Panc1 (cell line): ENCODE data around the gene DLGAP4. TPM values are rescaled to one million over a fixed set of nuclear protein-coding genes. Genes with fewer than 3 reads are reported as not detected.

ENCODE experiments used
- ATAC-seq: fragments of 200-7000 bp; cut with Tn5 transposase; 2 replicates; pipeline ENCODE4 v1.9.1; 2020; ENCODE audit warnings: mild to moderate bottlenecking, moderate library complexity
- BruUV-seq: library from RNA; stranded (reverse); fragments of 400-500 nt; replicated peaks from 2 replicates; lab custom pipeline; 2021; lab: Mats Ljungman, UMichigan
- CTCF ChIA-PET: fragments of 300-600 bp; sonication (Branson Sonifier 250); formaldehyde crosslinking; loops from one replicate; lab custom pipeline; 2022; ENCODE audit warnings: antibody characterized with exemption; lab: Charles Lee
- POLR2A ChIA-PET: fragments of 300-600 bp; sonication (Branson Sonifier 250); formaldehyde crosslinking; loops from one replicate; lab custom pipeline; 2022; ENCODE audit warnings: antibody characterized with exemption; lab: Charles Lee
- DNase-seq: peaks from one replicate; pipeline ENCODE4 v3.0.0-alpha.2; 2010; ENCODE audit warnings: low read depth, low spot score
- H3K27ac ChIP-seq: 2 replicates; pipeline ENCODE4 v1.5.1; 2011; ENCODE audit warnings: mild to moderate bottlenecking, low read length, inconsistent platforms
- H3K27me3 ChIP-seq: fragments of 200-500 bp; sonication (Bioruptor generic); 2 replicates; pipeline ENCODE4 v1.6.0; 2014; ENCODE audit warnings: low read length, inconsistent platforms; ENCODE audit not compliant: control insufficient read depth, insufficient read depth
- H3K36me3 ChIP-seq: fragments of 200-500 bp; sonication (Bioruptor generic); 2 replicates; pipeline ENCODE4 v1.5.1; 2014; ENCODE audit warnings: inconsistent platforms, mild to moderate bottlenecking, low read length, moderate library complexity; ENCODE audit not compliant: control insufficient read depth, insufficient read depth
- H3K4me1 ChIP-seq: 2 replicates; pipeline ENCODE4 v1.5.1; 2011; ENCODE audit warnings: inconsistent platforms, mild to moderate bottlenecking, low read length, moderate library complexity; ENCODE audit not compliant: control insufficient read depth, insufficient read depth
- H3K4me3 ChIP-seq, 2 experiments: 2 replicates each; pipeline ENCODE4 v1.5.1; 2011 to 2012; ENCODE audit warnings: low read depth in 2 of 2, low read length in 2 of 2, mild to moderate bottlenecking in 2 of 2, inconsistent platforms in 1 of 2, moderate library complexity in 1 of 2
- H3K9me3 ChIP-seq: fragments of 200-500 bp; sonication (Bioruptor generic); 2 replicates; pipeline ENCODE4 v1.5.1; 2014; ENCODE audit warnings: low read depth, mild to moderate bottlenecking, inconsistent platforms, low read length, moderate library complexity; ENCODE audit not compliant: control insufficient read depth, insufficient read depth
- POLR2AphosphoS5 ChIP-seq: IDR thresholded peaks from 2 replicates; pipeline ENCODE4 v1.6.1; 2012; ENCODE audit warnings: mild to moderate bottlenecking, low read depth, low read length, moderate library complexity
- SIN3A ChIP-seq: IDR thresholded peaks from 2 replicates; pipeline ENCODE4 v1.6.1; 2012; ENCODE audit warnings: low read depth, mild to moderate bottlenecking, low read length, moderate library complexity, borderline replicate concordance; ENCODE audit not compliant: insufficient read depth
- TCF7L2 ChIP-seq: IDR thresholded peaks from 2 replicates; pipeline ENCODE4 v1.6.1; 2011; ENCODE audit warnings: mild to moderate bottlenecking, low read depth, low read length, inconsistent platforms
- in situ Hi-C: cut with HindIII; loops from 2 replicates; pipeline ENCODE4 v1.10.0; 2016; ENCODE audit warnings: low sequenced_read_pairs, low pct_unique_long_range_greater_than_20kb
- intact Hi-C: fragments of 100-400 bp; cut with micrococcal nuclease; formaldehyde crosslinking; loops from one replicate; pipeline ENCODE4 v1.10.0; 2022; ENCODE audit not compliant: unreplicated experiment
- total RNA-seq: library from RNA; stranded (reverse); gene quantifications from one replicate; pipeline ENCODE4 v1.2.1, GENCODE V29; 2021; ENCODE audit not compliant: unreplicated experiment
- TF ChIP-seq, protein P1 (sequence below): fragments of 450-650 bp; IDR thresholded peaks from 2 replicates; pipeline ENCODE4 v1.5.1; 2017; ENCODE audit warnings: mild to moderate bottlenecking
- TF ChIP-seq, protein P2 (sequence below), 2 experiments: IDR thresholded peaks; 2 replicates each; pipeline ENCODE4 v1.6.1; 2011 to 2012; ENCODE audit warnings: low read depth in 2 of 2, control low read depth in 1 of 2, low read length in 1 of 2, mild to moderate bottlenecking in 1 of 2, moderate library complexity in 1 of 2; ENCODE audit not compliant: insufficient read depth in 1 of 2

Gene DLGAP4
- total RNA-seq, 1 experiment from 2014 or later: 52.5 TPM

DNA sequence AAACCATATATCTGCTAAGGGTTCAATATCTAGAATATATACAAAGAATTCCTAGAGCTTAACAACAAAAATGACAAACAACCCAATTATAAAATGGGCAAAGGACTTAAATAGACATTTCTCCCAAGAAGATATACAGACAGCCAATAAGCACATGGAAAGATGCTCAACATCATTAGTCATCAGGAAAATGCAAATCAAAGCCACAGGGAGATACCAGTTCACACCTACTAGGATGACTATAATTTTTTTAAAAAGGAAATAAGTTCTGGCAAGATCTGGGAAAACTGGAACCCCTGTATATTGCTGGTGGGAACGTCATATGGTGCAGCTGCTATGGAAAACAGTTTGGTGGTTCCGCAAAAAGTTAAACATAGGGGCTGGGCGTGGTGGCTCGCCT, 119.0 kb downstream of the DLGAP4 start:
- in situ Hi-C loops (no loop called here), intact Hi-C loops (no loop called here)
- Histone ChIP-seq H3K4me1 (no peaks in the 10 kb centered on the region), H3K27ac (no peak overlapping the region), H3K27me3 (no peaks in the 10 kb centered on the region), H3K36me3 (no peaks in the 10 kb centered on the region), H3K4me3 (no peak overlapping the region), H3K9me3 (no peaks in the 10 kb centered on the region)
- CTCF ChIA-PET: no interaction called here
- no peak for TF ChIP-seq POLR2AphosphoS5
- DNase-seq (no peak), ATAC-seq (no peak)
- no TSS peak for BruUV-seq
- POLR2A ChIA-PET: no interaction called here

DNA sequence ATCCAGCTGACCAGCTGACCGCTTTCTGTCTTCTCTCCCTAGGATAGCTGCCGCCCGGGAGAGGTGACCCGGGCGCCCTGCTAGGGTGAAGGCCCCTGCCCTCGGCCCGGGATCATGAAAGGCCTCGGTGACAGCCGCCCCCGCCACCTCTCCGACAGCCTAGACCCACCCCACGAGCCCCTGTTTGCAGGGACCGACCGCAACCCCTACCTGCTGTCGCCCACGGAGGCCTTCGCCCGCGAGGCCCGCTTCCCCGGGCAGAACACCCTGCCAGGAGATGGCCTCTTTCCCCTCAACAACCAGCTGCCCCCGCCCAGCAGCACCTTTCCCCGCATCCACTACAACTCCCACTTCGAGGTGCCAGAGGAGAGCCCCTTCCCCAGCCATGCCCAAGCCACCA, 125.5 kb downstream of the DLGAP4 start:
- TF ChIP-seq POLR2AphosphoS5 (no peak), SIN3A (no peak), TCF7L2 (no peak)
- TF ChIP-seq, protein P1, sequence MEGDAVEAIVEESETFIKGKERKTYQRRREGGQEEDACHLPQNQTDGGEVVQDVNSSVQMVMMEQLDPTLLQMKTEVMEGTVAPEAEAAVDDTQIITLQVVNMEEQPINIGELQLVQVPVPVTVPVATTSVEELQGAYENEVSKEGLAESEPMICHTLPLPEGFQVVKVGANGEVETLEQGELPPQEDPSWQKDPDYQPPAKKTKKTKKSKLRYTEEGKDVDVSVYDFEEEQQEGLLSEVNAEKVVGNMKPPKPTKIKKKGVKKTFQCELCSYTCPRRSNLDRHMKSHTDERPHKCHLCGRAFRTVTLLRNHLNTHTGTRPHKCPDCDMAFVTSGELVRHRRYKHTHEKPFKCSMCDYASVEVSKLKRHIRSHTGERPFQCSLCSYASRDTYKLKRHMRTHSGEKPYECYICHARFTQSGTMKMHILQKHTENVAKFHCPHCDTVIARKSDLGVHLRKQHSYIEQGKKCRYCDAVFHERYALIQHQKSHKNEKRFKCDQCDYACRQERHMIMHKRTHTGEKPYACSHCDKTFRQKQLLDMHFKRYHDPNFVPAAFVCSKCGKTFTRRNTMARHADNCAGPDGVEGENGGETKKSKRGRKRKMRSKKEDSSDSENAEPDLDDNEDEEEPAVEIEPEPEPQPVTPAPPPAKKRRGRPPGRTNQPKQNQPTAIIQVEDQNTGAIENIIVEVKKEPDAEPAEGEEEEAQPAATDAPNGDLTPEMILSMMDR: no peak
- TF ChIP-seq, protein P2, sequence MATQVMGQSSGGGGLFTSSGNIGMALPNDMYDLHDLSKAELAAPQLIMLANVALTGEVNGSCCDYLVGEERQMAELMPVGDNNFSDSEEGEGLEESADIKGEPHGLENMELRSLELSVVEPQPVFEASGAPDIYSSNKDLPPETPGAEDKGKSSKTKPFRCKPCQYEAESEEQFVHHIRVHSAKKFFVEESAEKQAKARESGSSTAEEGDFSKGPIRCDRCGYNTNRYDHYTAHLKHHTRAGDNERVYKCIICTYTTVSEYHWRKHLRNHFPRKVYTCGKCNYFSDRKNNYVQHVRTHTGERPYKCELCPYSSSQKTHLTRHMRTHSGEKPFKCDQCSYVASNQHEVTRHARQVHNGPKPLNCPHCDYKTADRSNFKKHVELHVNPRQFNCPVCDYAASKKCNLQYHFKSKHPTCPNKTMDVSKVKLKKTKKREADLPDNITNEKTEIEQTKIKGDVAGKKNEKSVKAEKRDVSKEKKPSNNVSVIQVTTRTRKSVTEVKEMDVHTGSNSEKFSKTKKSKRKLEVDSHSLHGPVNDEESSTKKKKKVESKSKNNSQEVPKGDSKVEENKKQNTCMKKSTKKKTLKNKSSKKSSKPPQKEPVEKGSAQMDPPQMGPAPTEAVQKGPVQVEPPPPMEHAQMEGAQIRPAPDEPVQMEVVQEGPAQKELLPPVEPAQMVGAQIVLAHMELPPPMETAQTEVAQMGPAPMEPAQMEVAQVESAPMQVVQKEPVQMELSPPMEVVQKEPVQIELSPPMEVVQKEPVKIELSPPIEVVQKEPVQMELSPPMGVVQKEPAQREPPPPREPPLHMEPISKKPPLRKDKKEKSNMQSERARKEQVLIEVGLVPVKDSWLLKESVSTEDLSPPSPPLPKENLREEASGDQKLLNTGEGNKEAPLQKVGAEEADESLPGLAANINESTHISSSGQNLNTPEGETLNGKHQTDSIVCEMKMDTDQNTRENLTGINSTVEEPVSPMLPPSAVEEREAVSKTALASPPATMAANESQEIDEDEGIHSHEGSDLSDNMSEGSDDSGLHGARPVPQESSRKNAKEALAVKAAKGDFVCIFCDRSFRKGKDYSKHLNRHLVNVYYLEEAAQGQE (IDR thresholded peaks at IDR 0.05; ENCODE audit: insufficient read depth in 1 of 2, low read depth in 2 of 2, low read length in 1 of 2): no peak
- in situ Hi-C loops: no loop called here
- no peak overlapping the region for H3K27ac ChIP-seq
- intact Hi-C loops: no loop called here
- no peak for ATAC-seq
- BruUV-seq: no TSS peak
- ChIA-PET CTCF (interaction anchor here (0.8 kb wide), 1 partner anchor 229 kb away, joined by 3 read pairs; no protein-coding TSS in a partner anchor), POLR2A (no interaction called here)
- H3K36me3 ChIP-seq: no peaks in the 10 kb centered on the region
- no peaks in the 10 kb centered on the region for H3K27me3 ChIP-seq
- no peak for DNase-seq
- H3K4me3 ChIP-seq: no peak overlapping the region
- no peaks in the 10 kb centered on the region; the same call in 1 of the 2 replicates for H3K4me1 ChIP-seq
- H3K9me3 ChIP-seq: no peaks in the 10 kb centered on the region

DNA sequence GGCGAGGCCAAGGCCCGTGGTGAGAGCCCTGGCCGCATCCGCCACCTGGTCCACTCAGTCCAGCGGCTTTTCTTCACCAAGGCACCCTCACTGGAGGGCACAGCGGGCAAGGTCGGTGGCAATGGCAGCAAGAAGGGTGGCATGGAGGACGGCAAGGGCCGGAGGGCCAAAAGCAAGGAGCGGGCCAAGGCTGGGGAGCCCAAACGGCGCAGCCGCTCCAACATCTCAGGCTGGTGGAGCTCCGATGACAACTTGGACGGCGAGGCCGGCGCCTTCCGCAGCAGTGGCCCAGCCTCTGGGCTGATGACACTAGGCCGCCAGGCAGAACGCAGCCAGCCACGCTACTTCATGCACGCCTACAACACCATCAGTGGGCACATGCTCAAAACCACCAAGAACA, 126.0 kb downstream of the DLGAP4 start:
- in situ Hi-C loops: no loop called here
- POLR2A ChIA-PET: no interaction called here
- Histone ChIP-seq H3K27me3 (no peaks in the 10 kb centered on the region), H3K9me3 (no peaks in the 10 kb centered on the region), H3K4me3 (no peak overlapping the region), H3K27ac (no peak overlapping the region), H3K36me3 (no peaks in the 10 kb centered on the region), H3K4me1 (no peaks in the 10 kb centered on the region; the same call in 1 of the 2 replicates)
- no TSS peak for BruUV-seq
- DNase-seq (no peak), ATAC-seq (no peak)
- TF ChIP-seq, protein P2 (IDR thresholded peaks at IDR 0.05; ENCODE audit: insufficient read depth in 1 of 2, low read depth in 2 of 2, low read length in 1 of 2): no peak
- TF ChIP-seq SIN3A (no peak), POLR2AphosphoS5 (no peak), TCF7L2 (no peak)
- TF ChIP-seq, protein P1: no peak
- CTCF ChIA-PET: no interaction called here
- intact Hi-C loops: no loop called here
